H1 (cell line): Measurements from ENCODE around the gene CCBE1. TPM values are rescaled to one million over a fixed set of nuclear protein-coding genes. Genes with fewer than 3 reads are reported as not detected.

ENCODE experiments used
- CTCF ChIA-PET: fragments of 300-600 bp; sonication (Branson Sonifier 250); formaldehyde crosslinking; loops from one replicate; lab custom pipeline; 2021; ENCODE audit not compliant: partially characterized antibody; lab: Charles Lee
- POLR2A ChIA-PET: fragments of 300-600 bp; sonication (Branson Sonifier 250); formaldehyde crosslinking; loops from one replicate; lab custom pipeline; 2021; ENCODE audit warnings: inconsistent platforms; ENCODE audit not compliant: partially characterized antibody; lab: Charles Lee
- DNase-seq, 2 experiments: peaks; one replicate each; pipeline versions ENCODE4 v3.0.0 to v3.0.0-alpha.2; 2010 to 2022; ENCODE audit warnings: low spot score in 2 of 2, low read depth in 1 of 2, mixed read lengths in 1 of 2
- FAIRE-seq: peaks from 2 replicates; lab custom pipeline; 2011; peaks lifted over from hg19 to GRCh38; lab: Jason Lieb, UNC
- H2AFZ ChIP-seq: 2 replicates; pipeline ENCODE4 v1.8.1; 2012; ENCODE audit warnings: low read length, inconsistent platforms
- H2AK5ac ChIP-seq: 2 replicates; pipeline ENCODE4 v1.6.1; 2013; ENCODE audit warnings: low read depth, low read length
- H2BK120ac ChIP-seq: replicated peaks from 2 replicates; pipeline ENCODE3; 2013; ENCODE audit warnings: low read depth, low read length, inconsistent platforms
- H2BK12ac ChIP-seq: 2 replicates; pipeline ENCODE4 v1.6.1; 2013; ENCODE audit warnings: low read depth, low read length
- H2BK15ac ChIP-seq: 2 replicates; pipeline ENCODE4 v1.6.1; 2013; ENCODE audit warnings: low read length
- H2BK20ac ChIP-seq: 2 replicates; pipeline ENCODE4 v1.6.1; 2013; ENCODE audit warnings: low read length
- H2BK5ac ChIP-seq: 2 replicates; pipeline ENCODE4 v1.6.1; 2013; ENCODE audit warnings: low read depth, low read length
- H3K14ac ChIP-seq: 2 replicates; pipeline ENCODE4 v1.6.1; 2013; ENCODE audit warnings: inconsistent platforms; ENCODE audit not compliant: insufficient read length
- H3K18ac ChIP-seq: 2 replicates; pipeline ENCODE4 v1.6.1; 2013; ENCODE audit warnings: low read length; ENCODE audit errors: extremely low read depth
- H3K23ac ChIP-seq: 2 replicates; pipeline ENCODE4 v1.6.1; 2013; ENCODE audit warnings: inconsistent platforms; ENCODE audit not compliant: insufficient read length
- H3K23me2 ChIP-seq: 2 replicates; pipeline ENCODE4 v1.6.1; 2013; ENCODE audit warnings: low read depth, low read length
- H3K27ac ChIP-seq: 2 replicates; pipeline ENCODE4 v1.6.1; 2011; ENCODE audit warnings: low read depth, low read length, inconsistent platforms
- H3K27me3 ChIP-seq, 4 experiments: replicated peaks in 1 of 4; 1 replicate in 1 of 4; 2 replicates in 3 of 4; pipeline versions ENCODE4 v1.6.1 to v1.8.1; 2011 to 2013; ENCODE audit warnings: low read length in 3 of 4, mild to moderate bottlenecking in 3 of 4, inconsistent platforms in 2 of 4, mixed read lengths in 2 of 4, moderate library complexity in 1 of 4; ENCODE audit not compliant: control insufficient read depth in 3 of 4, insufficient read depth in 3 of 4; ENCODE audit errors: extremely low read depth in 1 of 4
- H3K36me3 ChIP-seq, 4 experiments: 2 replicates each; pipeline versions ENCODE4 v1.6.1 to v1.8.1; 2011 to 2013; ENCODE audit warnings: mild to moderate bottlenecking in 4 of 4, low read length in 3 of 4, moderate library complexity in 2 of 4, control low read depth in 1 of 4, inconsistent platforms in 1 of 4; ENCODE audit not compliant: insufficient read depth in 4 of 4, control insufficient read depth in 2 of 4
- H3K4ac ChIP-seq: replicated peaks from 2 replicates; pipeline ENCODE3; 2013; ENCODE audit warnings: low read length, low read depth, mixed read lengths, inconsistent platforms; ENCODE audit not compliant: insufficient read length
- H3K4me1 ChIP-seq, 4 experiments: replicated peaks in 1 of 4; 1 replicate in 1 of 4; 2 replicates in 3 of 4; pipeline versions ENCODE4 v1.6.1 to v1.8.1; 2011 to 2013; ENCODE audit warnings: low read length in 3 of 4, inconsistent platforms in 2 of 4, mixed read lengths in 1 of 4; ENCODE audit not compliant: insufficient read depth in 4 of 4, control insufficient read depth in 3 of 4
- H3K4me2 ChIP-seq, 2 experiments: 2 replicates each; pipeline versions ENCODE4 v1.6.1 to v1.8.1; 2011 to 2013; ENCODE audit warnings: low read depth in 2 of 2, low read length in 2 of 2, control low read depth in 1 of 2, inconsistent platforms in 1 of 2, mild to moderate bottlenecking in 1 of 2; ENCODE audit not compliant: insufficient read depth in 1 of 2
- H3K4me3 ChIP-seq, 4 experiments: fragments of 200-600, 300-600 bp in 1 of 4; sonication (generic), shearing (Covaris generic), sonication (Bioruptor Twin) in 1 of 4; 2 replicates each; pipeline versions ENCODE4 v1.5.1 to v1.8.1; 2011 to 2016; ENCODE audit warnings: low read length in 4 of 4, low read depth in 3 of 4, control low read depth in 2 of 4, inconsistent platforms in 2 of 4, mild to moderate bottlenecking in 2 of 4, mixed read lengths in 1 of 4, moderate library complexity in 1 of 4; ENCODE audit not compliant: insufficient read depth in 2 of 4; ENCODE audit errors: extremely low read depth in 1 of 4
- H3K56ac ChIP-seq: replicated peaks from 2 replicates; pipeline ENCODE3; 2013; ENCODE audit warnings: low read depth, mild to moderate bottlenecking, mixed read lengths, low read length, inconsistent platforms; ENCODE audit not compliant: insufficient read length
- H3K79me1 ChIP-seq: 2 replicates; pipeline ENCODE4 v1.6.1; 2013; ENCODE audit warnings: low read depth, low read length, control low read depth
- H3K79me2 ChIP-seq, 2 experiments: 2 replicates each; pipeline versions ENCODE4 v1.6.1 to v1.8.1; 2012 to 2013; ENCODE audit warnings: low read length in 2 of 2, mild to moderate bottlenecking in 2 of 2, inconsistent platforms in 1 of 2; ENCODE audit not compliant: insufficient read depth in 2 of 2, control insufficient read depth in 1 of 2
- H3K9ac ChIP-seq, 4 experiments: replicated peaks in 1 of 4; 1 replicate in 1 of 4; 2 replicates in 3 of 4; pipeline versions ENCODE4 v1.6.1 to v1.8.1; 2011 to 2013; ENCODE audit warnings: low read depth in 3 of 4, low read length in 3 of 4, control low read depth in 2 of 4, mild to moderate bottlenecking in 2 of 4, moderate library complexity in 2 of 4, inconsistent platforms in 1 of 4; ENCODE audit errors: extremely low read depth in 1 of 4
- H3K9me3 ChIP-seq, 2 experiments: 2 replicates each; pipeline versions ENCODE4 v1.6.1 to v1.8.1; 2012 to 2013; ENCODE audit warnings: mild to moderate bottlenecking in 2 of 2, moderate library complexity in 2 of 2, control low read depth in 1 of 2, inconsistent platforms in 1 of 2, low read depth in 1 of 2, low read length in 1 of 2, mixed read lengths in 1 of 2; ENCODE audit not compliant: insufficient read depth in 2 of 2
- H4K20me1 ChIP-seq, 2 experiments: replicated peaks in 1 of 2; 2 replicates each; pipeline versions ENCODE3 to v1.8.1; 2011 to 2013; ENCODE audit warnings: inconsistent platforms in 2 of 2, low read length in 2 of 2, mild to moderate bottlenecking in 1 of 2; ENCODE audit not compliant: insufficient read depth in 2 of 2, control insufficient read depth in 1 of 2
- H4K5ac ChIP-seq: 2 replicates; pipeline ENCODE4 v1.6.1; 2013; ENCODE audit warnings: low read length, low read depth, mixed read lengths, inconsistent platforms; ENCODE audit not compliant: insufficient read length
- H4K8ac ChIP-seq: 2 replicates; pipeline ENCODE4 v1.8.0; 2013; ENCODE audit warnings: mild to moderate bottlenecking, moderate library complexity, low read length, inconsistent platforms; ENCODE audit not compliant: insufficient read depth; ENCODE audit errors: extremely low read depth
- H4K91ac ChIP-seq: replicated peaks from 2 replicates; pipeline ENCODE3; 2013; ENCODE audit warnings: low read length, mixed read lengths, inconsistent platforms; ENCODE audit not compliant: insufficient read length
- EP300 ChIP-seq, 2 experiments: IDR thresholded peaks; 1 replicate in 1 of 2; 2 replicates in 1 of 2; pipeline ENCODE4 v1.6.1; 2011 to 2012; ENCODE audit warnings: low read depth in 2 of 2, low read length in 2 of 2, mild to moderate bottlenecking in 2 of 2, borderline replicate concordance in 1 of 2, inconsistent platforms in 1 of 2, moderate library complexity in 1 of 2
- HDAC6 ChIP-seq: IDR thresholded peaks from one replicate; pipeline ENCODE4 v1.7.1; 2012; ENCODE audit warnings: low read depth, mild to moderate bottlenecking, inconsistent platforms, low read length, moderate library complexity
- JUN ChIP-seq: IDR thresholded peaks from 2 replicates; pipeline ENCODE4 v1.6.1; 2011; ENCODE audit warnings: low read depth, mild to moderate bottlenecking, improper control_type of control experiment, low read length
- NRF1 ChIP-seq: IDR thresholded peaks from 2 replicates; pipeline ENCODE4 v1.6.1; 2011; ENCODE audit warnings: mild to moderate bottlenecking, low read depth, low read length, improper control_type of control experiment
- PHF8 ChIP-seq: fragments of 200-600 bp; sonication (generic); conservative IDR thresholded peaks from 2 replicates; pipeline ENCODE4 v1.7.1; 2012; ENCODE audit warnings: low read depth, mild to moderate bottlenecking, inconsistent platforms, low read length, moderate library complexity
- POLR2AphosphoS5 ChIP-seq: IDR thresholded peaks from 2 replicates; pipeline ENCODE4 v1.6.1; 2011; ENCODE audit warnings: low read depth, low read length
- POU5F1 ChIP-seq: IDR thresholded peaks from 2 replicates; pipeline ENCODE4 v1.6.1; 2011; ENCODE audit warnings: low read depth, mild to moderate bottlenecking, low read length, moderate library complexity
- RFX5 ChIP-seq: IDR thresholded peaks from 2 replicates; pipeline ENCODE4 v1.6.1; 2011; ENCODE audit warnings: low read depth, low read length, improper control_type of control experiment, borderline replicate concordance
- RXRA ChIP-seq: IDR thresholded peaks from 2 replicates; pipeline ENCODE4 v1.6.1; 2011; ENCODE audit warnings: low read depth, mild to moderate bottlenecking, low read length, moderate library complexity; ENCODE audit not compliant: insufficient read depth
- SIX5 ChIP-seq: IDR thresholded peaks from 2 replicates; pipeline ENCODE4 v1.6.1; 2011; ENCODE audit warnings: mild to moderate bottlenecking, low read depth, low read length
- SP2 ChIP-seq: IDR thresholded peaks from 2 replicates; pipeline ENCODE4 v1.6.1; 2012; ENCODE audit warnings: mild to moderate bottlenecking, low read length, inconsistent platforms
- TAF7 ChIP-seq: optimal IDR thresholded peaks from 2 replicates; pipeline ENCODE3; 2011; ENCODE audit warnings: low read depth, mild to moderate bottlenecking, inconsistent platforms, low read length, moderate library complexity, borderline replicate concordance
- WGBS, 2 experiments: shearing (Covaris generic) in 1 of 2; methylation state at CpG; one replicate each; pipeline versions ENCODE4 v1.1.6 to v1.1.7; 2013 to 2015; ENCODE audit warnings: low lambda C conversion rate in 2 of 2, mixed read lengths in 2 of 2, inconsistent platforms in 1 of 2, low coverage in 1 of 2, missing lambda C conversion rate in 1 of 2; ENCODE audit not compliant: insufficient replicate concordance in 2 of 2, insufficient coverage in 1 of 2, insufficient read length in 1 of 2; ENCODE audit errors: extremely low coverage in 1 of 2, missing lambda C conversion rate in 1 of 2; 5-methylcytosine and 5-hydroxymethylcytosine counted together
- polyA plus RNA-seq, 7 experiments: library from polyadenylated mRNA; depleted of rRNA in 3 of 7; stranded (reverse) in 5 of 7; unstranded in 2 of 7; fragments of >200 nt in 5 of 7; fragments of 200-250 nt in 2 of 7; gene quantifications; 1 replicate in 5 of 7; 2 replicates in 1 of 7; 4 replicates in 1 of 7; pipeline versions ENCODE4 v1.2.1 to v1.2.3, GENCODE V29; 2011 to 2013; ENCODE audit warnings: missing spikeins in 2 of 7, mixed read lengths in 2 of 7
- total RNA-seq: library from RNA; stranded (reverse); fragmentation: NEBNext Ultra II Directional; extraction: Animal tissue kit (Norgen Biotek cat#: 25700); gene quantifications from 2 replicates; pipeline ENCODE4 v1.2.1, GENCODE V29; 2021

The CCBE1 gene
- total and polyA plus RNA-seq, 2 of the 8 experiments (the other 6 are each of a cell fraction or from before 2014, with no cell fraction given): 2.1 to 2.6 TPM

- H2AK5ac ChIP-seq: no peak overlapping the region
- no peak overlapping the region for H3K4me3 ChIP-seq
- DNase-seq (no peak), FAIRE-seq (no peak)
- H2AFZ ChIP-seq: no peak overlapping the region
- H2BK15ac ChIP-seq: no peak overlapping the region
- no peak overlapping the region for H3K4ac ChIP-seq
- no peak overlapping the region for H3K27ac ChIP-seq
- H3K23me2 ChIP-seq: no peaks in the 10 kb centered on the region
- H3K9ac ChIP-seq: no peak overlapping the region
- no peak overlapping the region for H3K56ac ChIP-seq
- H3K4me2 ChIP-seq: no peak overlapping the region
- WGBS, 2 experiments: 81% methylated on average over 4 of the region's 4 CpGs; no CpG with 5 or more reads in 1 of the 2 experiments
- no peak for TF ChIP-seq NRF1
- no peak for TF ChIP-seq POU5F1
- TF ChIP-seq POLR2AphosphoS5: no peak
- no peak for TF ChIP-seq SIX5
- no peak for TF ChIP-seq SP2
- no peak for TF ChIP-seq JUN
- TF ChIP-seq RFX5: no peak
- TF ChIP-seq RXRA: no peak
- TF ChIP-seq HDAC6: no peak
- no peak for TF ChIP-seq TAF7
- no peak for TF ChIP-seq EP300 (IDR thresholded peaks at IDR 0.05; ENCODE audit: borderline replicate concordance in 1 of 2, low read depth in 2 of 2, low read length in 2 of 2)
- TF ChIP-seq PHF8: no peak
- H3K79me1 ChIP-seq: no peaks in the 10 kb centered on the region
- no peak overlapping the region for H4K5ac ChIP-seq
- ChIA-PET CTCF (interaction anchor here (1.6 kb wide), 1 partner anchor 9 kb away, joined by 4 read pairs; no protein-coding TSS in a partner anchor), POLR2A (no interaction called here)
- H2BK5ac ChIP-seq: no peak overlapping the region
- H3K4me1 ChIP-seq: peaks cover 0 to 12% (median 7%) of the 10 kb centered on the region in 4 experiments; a peak in 2 of 7 replicates
- H2BK120ac ChIP-seq: no peak overlapping the region
- no peaks in the 10 kb centered on the region for H3K9me3 ChIP-seq
- H2BK20ac ChIP-seq: no peak overlapping the region
- no peak overlapping the region for H3K23ac ChIP-seq
- H3K79me2 ChIP-seq: no peaks in the 10 kb centered on the region
- no peaks in the 10 kb centered on the region for H3K36me3 ChIP-seq
- H3K14ac ChIP-seq: no peak overlapping the region
- no peak overlapping the region for H4K8ac ChIP-seq
- H2BK12ac ChIP-seq: no peak overlapping the region
- no peak overlapping the region for H4K91ac ChIP-seq
- no peak overlapping the region for H3K18ac ChIP-seq
- H3K27me3 ChIP-seq: no peaks in the 10 kb centered on the region
- H4K20me1 ChIP-seq: no peaks in the 10 kb centered on the region
Observed at GRCh38 chr18:59550174-59550516, 147.1 kb downstream of the CCBE1 start.
